Liver (tissue), 3 donors: ENCODE measurements around the gene SUCLG2.

Source experiments
- CTCF ChIP-seq: fragments of 150-350 bp; IDR thresholded peaks from 2 replicates; pipeline ENCODE4 v1.5.1; 2017; ENCODE audit warnings: improper control_type of control experiment, low read depth, low read length; ENCODE audit not compliant: missing input control
- HNF4A ChIP-seq, 2 donors: conservative IDR thresholded peaks; 2 replicates each; pipeline ENCODE4 v1.6.1; 2016; ENCODE audit warnings: antibody characterized with exemption in 2 of 2, mild to moderate bottlenecking in 2 of 2
- RXRA ChIP-seq, 2 donors: IDR thresholded peaks; 2 replicates each; pipeline ENCODE4 v1.6.1; 2017 to 2018; ENCODE audit warnings: antibody characterized with exemption in 2 of 2, mild to moderate bottlenecking in 1 of 2
- ZBTB33 ChIP-seq: IDR thresholded peaks from 2 replicates; pipeline ENCODE4 v1.6.1; 2016; ENCODE audit warnings: antibody characterized with exemption
- donor health status: healthy.
- donor health status: healthy.

DNA sequence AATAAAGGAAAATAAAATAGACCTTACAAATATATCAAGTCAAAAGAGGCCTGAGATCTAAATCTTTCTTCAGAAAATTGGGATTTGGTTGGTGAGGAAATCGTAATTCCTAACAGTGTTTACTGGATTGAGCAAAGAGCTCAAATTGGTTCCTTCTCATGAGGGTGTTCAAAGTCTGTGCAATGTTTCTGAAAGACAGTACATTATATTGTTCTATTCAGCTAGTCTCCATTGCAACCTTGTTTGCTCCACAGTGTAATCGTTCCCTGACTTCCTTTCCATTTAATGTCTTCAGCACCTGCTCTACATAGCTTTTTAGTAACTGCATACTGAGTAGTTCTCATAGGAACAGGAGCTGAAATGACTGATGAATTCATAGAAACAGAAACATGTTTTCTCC is 326.8 kb downstream of the SUCLG2 start:
- TF ChIP-seq HNF4A (conservative IDR thresholded peaks at IDR 0.05): no peak
- no peak for TF ChIP-seq CTCF
- no peak for TF ChIP-seq RXRA (IDR thresholded peaks at IDR 0.05)
- TF ChIP-seq ZBTB33: no peak
